ENCODE measurements around the gene LPP. TPM values are rescaled to one million over a fixed set of nuclear protein-coding genes. Genes with fewer than 3 reads are reported as not detected.

LPP gene
- total and polyA plus RNA-seq, 2 of the 13 experiments (the other 11 are each of a cell fraction or from before 2014, with no cell fraction given), result 19.2 to 29.9 TPM

DNA sequence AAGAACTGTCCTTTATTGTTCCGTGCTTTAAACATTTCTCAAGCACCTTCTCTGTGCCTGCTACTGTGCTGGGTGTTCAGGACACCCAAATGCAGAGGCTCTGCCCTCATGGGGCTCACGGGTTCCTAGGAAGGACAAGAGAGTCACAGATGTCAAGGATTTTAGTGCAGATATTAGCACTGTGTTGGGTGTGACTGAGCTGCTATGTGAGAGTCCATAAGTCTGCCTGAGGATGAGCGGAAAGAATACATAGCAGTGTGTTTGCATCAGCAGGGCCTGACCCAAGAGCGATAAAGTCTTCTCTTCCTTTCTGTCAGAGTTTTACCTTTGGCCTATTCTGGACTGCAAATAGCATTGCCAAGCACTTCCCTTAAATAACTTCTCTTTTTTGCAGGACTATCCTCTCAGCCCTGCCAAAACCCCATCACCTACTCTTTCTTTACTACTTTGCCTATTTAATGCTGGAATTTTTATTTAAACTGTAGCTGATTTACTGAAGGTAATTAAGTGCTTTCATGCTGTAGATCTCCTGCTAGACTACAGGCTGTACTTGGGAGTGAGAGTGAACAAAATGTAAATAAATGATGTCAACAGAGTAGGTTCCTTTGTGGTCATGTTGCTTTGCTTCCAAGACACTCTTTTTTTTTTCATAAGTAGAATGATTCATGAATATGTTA is 558.4 kb downstream of the LPP start (continued):
- no peak for TF ChIP-seq SIN3A (IDR thresholded peaks at IDR 0.05; ENCODE audit: borderline replicate concordance, low read depth, low read length)
- peak; percentile 98 for TF ChIP-seq PPARG (CRISPR knock-in tag; conservative IDR thresholded peaks at IDR 0.05)
- TF ChIP-seq SOX5 (CRISPR knock-in tag; IDR thresholded peaks at IDR 0.05; ENCODE audit: borderline replicate concordance), result peak; percentile 66
- TF ChIP-seq ZSCAN25 (CRISPR knock-in tag; IDR thresholded peaks at IDR 0.05), result peak; percentile 37; the same call in 1 of the 2 replicates
- TF ChIP-seq U2AF2 (IDR thresholded peaks at IDR 0.05; ENCODE audit: low read depth, low read length), result no peak
- peak; percentile 67; the same call in 1 of the 2 replicates for TF ChIP-seq ZNF331 (CRISPR knock-in tag; IDR thresholded peaks at IDR 0.05)
- TF ChIP-seq ADNP (CRISPR knock-in tag; IDR thresholded peaks at IDR 0.05), result no peak
- TF ChIP-seq, protein P1, sequence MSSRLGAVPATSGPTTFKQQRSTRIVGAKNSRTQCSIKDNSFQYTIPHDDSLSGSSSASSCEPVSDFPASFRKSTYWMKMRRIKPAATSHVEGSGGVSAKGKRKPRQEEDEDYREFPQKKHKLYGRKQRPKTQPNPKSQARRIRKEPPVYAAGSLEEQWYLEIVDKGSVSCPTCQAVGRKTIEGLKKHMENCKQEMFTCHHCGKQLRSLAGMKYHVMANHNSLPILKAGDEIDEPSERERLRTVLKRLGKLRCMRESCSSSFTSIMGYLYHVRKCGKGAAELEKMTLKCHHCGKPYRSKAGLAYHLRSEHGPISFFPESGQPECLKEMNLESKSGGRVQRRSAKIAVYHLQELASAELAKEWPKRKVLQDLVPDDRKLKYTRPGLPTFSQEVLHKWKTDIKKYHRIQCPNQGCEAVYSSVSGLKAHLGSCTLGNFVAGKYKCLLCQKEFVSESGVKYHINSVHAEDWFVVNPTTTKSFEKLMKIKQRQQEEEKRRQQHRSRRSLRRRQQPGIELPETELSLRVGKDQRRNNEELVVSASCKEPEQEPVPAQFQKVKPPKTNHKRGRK (CRISPR knock-in tag; IDR thresholded peaks at IDR 0.05), result no peak
- TF ChIP-seq ZBTB3 (CRISPR knock-in tag; IDR thresholded peaks at IDR 0.05; ENCODE audit: borderline replicate concordance, low read depth), result no peak
- TF ChIP-seq ZBTB7A (CRISPR knock-in tag; IDR thresholded peaks at IDR 0.05), result no peak
- TF ChIP-seq, protein P2, sequence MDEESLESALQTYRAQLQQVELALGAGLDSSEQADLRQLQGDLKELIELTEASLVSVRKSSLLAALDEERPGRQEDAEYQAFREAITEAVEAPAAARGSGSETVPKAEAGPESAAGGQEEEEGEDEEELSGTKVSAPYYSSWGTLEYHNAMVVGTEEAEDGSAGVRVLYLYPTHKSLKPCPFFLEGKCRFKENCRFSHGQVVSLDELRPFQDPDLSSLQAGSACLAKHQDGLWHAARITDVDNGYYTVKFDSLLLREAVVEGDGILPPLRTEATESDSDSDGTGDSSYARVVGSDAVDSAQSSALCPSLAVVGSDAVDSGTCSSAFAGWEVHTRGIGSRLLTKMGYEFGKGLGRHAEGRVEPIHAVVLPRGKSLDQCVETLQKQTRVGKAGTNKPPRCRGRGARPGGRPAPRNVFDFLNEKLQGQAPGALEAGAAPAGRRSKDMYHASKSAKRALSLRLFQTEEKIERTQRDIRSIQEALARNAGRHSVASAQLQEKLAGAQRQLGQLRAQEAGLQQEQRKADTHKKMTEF (CRISPR knock-in tag; IDR thresholded peaks at IDR 0.05), result no peak
- TF ChIP-seq, protein P3, sequence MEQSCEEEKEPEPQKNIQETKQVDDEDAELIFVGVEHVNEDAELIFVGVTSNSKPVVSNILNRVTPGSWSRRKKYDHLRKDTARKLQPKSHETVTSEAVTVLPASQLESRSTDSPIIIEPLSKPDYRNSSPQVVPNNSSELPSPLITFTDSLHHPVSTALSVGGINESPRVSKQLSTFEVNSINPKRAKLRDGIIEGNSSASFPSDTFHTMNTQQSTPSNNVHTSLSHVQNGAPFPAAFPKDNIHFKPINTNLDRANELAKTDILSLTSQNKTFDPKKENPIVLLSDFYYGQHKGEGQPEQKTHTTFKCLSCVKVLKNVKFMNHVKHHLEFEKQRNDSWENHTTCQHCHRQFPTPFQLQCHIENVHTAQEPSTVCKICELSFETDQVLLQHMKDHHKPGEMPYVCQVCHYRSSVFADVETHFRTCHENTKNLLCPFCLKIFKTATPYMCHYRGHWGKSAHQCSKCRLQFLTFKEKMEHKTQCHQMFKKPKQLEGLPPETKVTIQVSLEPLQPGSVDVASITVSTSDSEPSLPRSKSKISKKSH (CRISPR knock-in tag; IDR thresholded peaks at IDR 0.05; ENCODE audit: borderline replicate concordance), result no peak
- no peak for TF ChIP-seq ZFP1 (CRISPR knock-in tag; IDR thresholded peaks at IDR 0.05)
- TF ChIP-seq FOXA3 (CRISPR knock-in tag; IDR thresholded peaks at IDR 0.05), result peak; percentile 54
- peak; percentile 43; the same call in 1 of the 2 replicates for TF ChIP-seq FOXK1 (CRISPR knock-in tag; IDR thresholded peaks at IDR 0.05; ENCODE audit: borderline replicate concordance, low read depth)
- no peak for TF ChIP-seq ZNF746 (CRISPR knock-in tag; IDR thresholded peaks at IDR 0.05)
- TF ChIP-seq, protein P4, sequence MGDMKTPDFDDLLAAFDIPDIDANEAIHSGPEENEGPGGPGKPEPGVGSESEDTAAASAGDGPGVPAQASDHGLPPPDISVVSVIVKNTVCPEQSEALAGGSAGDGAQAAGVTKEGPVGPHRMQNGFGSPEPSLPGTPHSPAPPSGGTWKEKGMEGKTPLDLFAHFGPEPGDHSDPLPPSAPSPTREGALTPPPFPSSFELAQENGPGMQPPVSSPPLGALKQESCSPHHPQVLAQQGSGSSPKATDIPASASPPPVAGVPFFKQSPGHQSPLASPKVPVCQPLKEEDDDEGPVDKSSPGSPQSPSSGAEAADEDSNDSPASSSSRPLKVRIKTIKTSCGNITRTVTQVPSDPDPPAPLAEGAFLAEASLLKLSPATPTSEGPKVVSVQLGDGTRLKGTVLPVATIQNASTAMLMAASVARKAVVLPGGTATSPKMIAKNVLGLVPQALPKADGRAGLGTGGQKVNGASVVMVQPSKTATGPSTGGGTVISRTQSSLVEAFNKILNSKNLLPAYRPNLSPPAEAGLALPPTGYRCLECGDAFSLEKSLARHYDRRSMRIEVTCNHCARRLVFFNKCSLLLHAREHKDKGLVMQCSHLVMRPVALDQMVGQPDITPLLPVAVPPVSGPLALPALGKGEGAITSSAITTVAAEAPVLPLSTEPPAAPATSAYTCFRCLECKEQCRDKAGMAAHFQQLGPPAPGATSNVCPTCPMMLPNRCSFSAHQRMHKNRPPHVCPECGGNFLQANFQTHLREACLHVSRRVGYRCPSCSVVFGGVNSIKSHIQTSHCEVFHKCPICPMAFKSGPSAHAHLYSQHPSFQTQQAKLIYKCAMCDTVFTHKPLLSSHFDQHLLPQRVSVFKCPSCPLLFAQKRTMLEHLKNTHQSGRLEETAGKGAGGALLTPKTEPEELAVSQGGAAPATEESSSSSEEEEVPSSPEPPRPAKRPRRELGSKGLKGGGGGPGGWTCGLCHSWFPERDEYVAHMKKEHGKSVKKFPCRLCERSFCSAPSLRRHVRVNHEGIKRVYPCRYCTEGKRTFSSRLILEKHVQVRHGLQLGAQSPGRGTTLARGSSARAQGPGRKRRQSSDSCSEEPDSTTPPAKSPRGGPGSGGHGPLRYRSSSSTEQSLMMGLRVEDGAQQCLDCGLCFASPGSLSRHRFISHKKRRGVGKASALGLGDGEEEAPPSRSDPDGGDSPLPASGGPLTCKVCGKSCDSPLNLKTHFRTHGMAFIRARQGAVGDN (CRISPR knock-in tag; IDR thresholded peaks at IDR 0.05), result no peak
- TF ChIP-seq, protein P5, sequence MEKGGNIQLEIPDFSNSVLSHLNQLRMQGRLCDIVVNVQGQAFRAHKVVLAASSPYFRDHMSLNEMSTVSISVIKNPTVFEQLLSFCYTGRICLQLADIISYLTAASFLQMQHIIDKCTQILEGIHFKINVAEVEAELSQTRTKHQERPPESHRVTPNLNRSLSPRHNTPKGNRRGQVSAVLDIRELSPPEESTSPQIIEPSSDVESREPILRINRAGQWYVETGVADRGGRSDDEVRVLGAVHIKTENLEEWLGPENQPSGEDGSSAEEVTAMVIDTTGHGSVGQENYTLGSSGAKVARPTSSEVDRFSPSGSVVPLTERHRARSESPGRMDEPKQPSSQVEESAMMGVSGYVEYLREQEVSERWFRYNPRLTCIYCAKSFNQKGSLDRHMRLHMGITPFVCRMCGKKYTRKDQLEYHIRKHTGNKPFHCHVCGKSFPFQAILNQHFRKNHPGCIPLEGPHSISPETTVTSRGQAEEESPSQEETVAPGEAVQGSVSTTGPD (CRISPR knock-in tag; IDR thresholded peaks at IDR 0.05), result no peak
- no peak for TF ChIP-seq KAT2B (IDR thresholded peaks at IDR 0.05; ENCODE audit: borderline replicate concordance, low read depth, low read length)
